HL-60 (cell line): ENCODE measurements around the gene TBC1D22B.

Source experiments
- GABPA ChIP-seq: IDR thresholded peaks from 2 replicates; pipeline ENCODE4 v1.6.1; 2012; ENCODE audit warnings: low read depth
- POLR2AphosphoS5 ChIP-seq: IDR thresholded peaks from 2 replicates; pipeline ENCODE4 v1.6.1; 2012; ENCODE audit warnings: low read depth
- SPI1 ChIP-seq: IDR thresholded peaks from 2 replicates; pipeline ENCODE4 v1.6.1; 2012; ENCODE audit warnings: low read depth, mild to moderate bottlenecking, borderline replicate concordance
- TF ChIP-seq, protein P1 (sequence below): IDR thresholded peaks from one replicate; pipeline ENCODE4 v1.5.1; 2011; ENCODE audit warnings: low read length, control low read depth, inconsistent platforms; ENCODE audit not compliant: insufficient read depth
- TF ChIP-seq, protein P2 (sequence below): IDR thresholded peaks from 2 replicates; pipeline ENCODE4 v1.6.1; 2012; ENCODE audit warnings: low read depth; ENCODE audit not compliant: insufficient replicate concordance

- no peak for TF ChIP-seq POLR2AphosphoS5
- TF ChIP-seq, protein P1, sequence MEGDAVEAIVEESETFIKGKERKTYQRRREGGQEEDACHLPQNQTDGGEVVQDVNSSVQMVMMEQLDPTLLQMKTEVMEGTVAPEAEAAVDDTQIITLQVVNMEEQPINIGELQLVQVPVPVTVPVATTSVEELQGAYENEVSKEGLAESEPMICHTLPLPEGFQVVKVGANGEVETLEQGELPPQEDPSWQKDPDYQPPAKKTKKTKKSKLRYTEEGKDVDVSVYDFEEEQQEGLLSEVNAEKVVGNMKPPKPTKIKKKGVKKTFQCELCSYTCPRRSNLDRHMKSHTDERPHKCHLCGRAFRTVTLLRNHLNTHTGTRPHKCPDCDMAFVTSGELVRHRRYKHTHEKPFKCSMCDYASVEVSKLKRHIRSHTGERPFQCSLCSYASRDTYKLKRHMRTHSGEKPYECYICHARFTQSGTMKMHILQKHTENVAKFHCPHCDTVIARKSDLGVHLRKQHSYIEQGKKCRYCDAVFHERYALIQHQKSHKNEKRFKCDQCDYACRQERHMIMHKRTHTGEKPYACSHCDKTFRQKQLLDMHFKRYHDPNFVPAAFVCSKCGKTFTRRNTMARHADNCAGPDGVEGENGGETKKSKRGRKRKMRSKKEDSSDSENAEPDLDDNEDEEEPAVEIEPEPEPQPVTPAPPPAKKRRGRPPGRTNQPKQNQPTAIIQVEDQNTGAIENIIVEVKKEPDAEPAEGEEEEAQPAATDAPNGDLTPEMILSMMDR: no peak
- TF ChIP-seq, protein P2, sequence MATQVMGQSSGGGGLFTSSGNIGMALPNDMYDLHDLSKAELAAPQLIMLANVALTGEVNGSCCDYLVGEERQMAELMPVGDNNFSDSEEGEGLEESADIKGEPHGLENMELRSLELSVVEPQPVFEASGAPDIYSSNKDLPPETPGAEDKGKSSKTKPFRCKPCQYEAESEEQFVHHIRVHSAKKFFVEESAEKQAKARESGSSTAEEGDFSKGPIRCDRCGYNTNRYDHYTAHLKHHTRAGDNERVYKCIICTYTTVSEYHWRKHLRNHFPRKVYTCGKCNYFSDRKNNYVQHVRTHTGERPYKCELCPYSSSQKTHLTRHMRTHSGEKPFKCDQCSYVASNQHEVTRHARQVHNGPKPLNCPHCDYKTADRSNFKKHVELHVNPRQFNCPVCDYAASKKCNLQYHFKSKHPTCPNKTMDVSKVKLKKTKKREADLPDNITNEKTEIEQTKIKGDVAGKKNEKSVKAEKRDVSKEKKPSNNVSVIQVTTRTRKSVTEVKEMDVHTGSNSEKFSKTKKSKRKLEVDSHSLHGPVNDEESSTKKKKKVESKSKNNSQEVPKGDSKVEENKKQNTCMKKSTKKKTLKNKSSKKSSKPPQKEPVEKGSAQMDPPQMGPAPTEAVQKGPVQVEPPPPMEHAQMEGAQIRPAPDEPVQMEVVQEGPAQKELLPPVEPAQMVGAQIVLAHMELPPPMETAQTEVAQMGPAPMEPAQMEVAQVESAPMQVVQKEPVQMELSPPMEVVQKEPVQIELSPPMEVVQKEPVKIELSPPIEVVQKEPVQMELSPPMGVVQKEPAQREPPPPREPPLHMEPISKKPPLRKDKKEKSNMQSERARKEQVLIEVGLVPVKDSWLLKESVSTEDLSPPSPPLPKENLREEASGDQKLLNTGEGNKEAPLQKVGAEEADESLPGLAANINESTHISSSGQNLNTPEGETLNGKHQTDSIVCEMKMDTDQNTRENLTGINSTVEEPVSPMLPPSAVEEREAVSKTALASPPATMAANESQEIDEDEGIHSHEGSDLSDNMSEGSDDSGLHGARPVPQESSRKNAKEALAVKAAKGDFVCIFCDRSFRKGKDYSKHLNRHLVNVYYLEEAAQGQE: no peak
- TF ChIP-seq SPI1: no peak
- TF ChIP-seq GABPA: no peak
Observed at GRCh38 chr6:37309046-37309445, 51.5 kb downstream of the TBC1D22B start.
